Tibial nerve (tissue), 3 donors: ENCODE data around the gene HOXC10.

Source experiments
- EP300 ChIP-seq, 2 donors: sonication (generic); formaldehyde crosslinking; IDR thresholded peaks; one replicate each; pipeline ENCODE4 v1.6.1; 2017; ENCODE audit warnings: antibody characterized with exemption in 2 of 2, mild to moderate bottlenecking in 1 of 2
- POLR2A ChIP-seq, 2 donors: fragments of 450-650 bp; IDR thresholded peaks; one replicate each; pipeline ENCODE4 v1.6.1; 2017; ENCODE audit warnings: antibody characterized with exemption in 2 of 2, mild to moderate bottlenecking in 2 of 2, moderate library complexity in 2 of 2

- TF ChIP-seq POLR2A (IDR thresholded peaks at IDR 0.05) = no peak
- no peak for TF ChIP-seq EP300 (IDR thresholded peaks at IDR 0.05)
Measured at GRCh38 chr12:54035568-54036264, 50.8 kb downstream of the HOXC10 start.
